Vagina (tissue), 2 donors: Measurements from ENCODE around the gene SART3. TPM values are rescaled to one million over a fixed set of nuclear protein-coding genes. Genes with fewer than 3 reads are reported as not detected.

Experiments used
- DNase-seq, 2 donors: peaks; one replicate each; pipeline ENCODE4 v3.0.0-alpha.2; 2017; ENCODE audit errors: extremely low spot score in 2 of 2
- H3K27ac ChIP-seq: fragments of 200-600 bp; sonication (generic); one replicate; pipeline ENCODE4 v1.5.1; 2019
- H3K27me3 ChIP-seq: fragments of 200-600 bp; sonication (generic); one replicate; pipeline ENCODE4 v1.5.1; 2019
- H3K36me3 ChIP-seq, 2 donors: fragments of 200-600 bp; sonication (generic); one replicate each; pipeline ENCODE4 v1.5.1; 2017 to 2019
- H3K4me1 ChIP-seq: fragments of 200-600 bp; sonication (generic); one replicate; pipeline ENCODE4 v1.5.1; 2019
- H3K4me3 ChIP-seq, 2 donors: fragments of 200-600 bp; sonication (generic); 1 replicate in 1 of 2; 2 replicates in 1 of 2; pipeline ENCODE4 v1.5.1; 2016 to 2019
- H3K9me3 ChIP-seq: fragments of 200-600 bp; sonication (generic); one replicate; pipeline ENCODE4 v1.5.1; 2019
- POLR2A ChIP-seq, 2 donors: fragments of 450-650 bp; IDR thresholded peaks; one replicate each; pipeline ENCODE4 v1.6.1; 2017; ENCODE audit warnings: antibody characterized with exemption in 2 of 2, mild to moderate bottlenecking in 2 of 2, moderate library complexity in 2 of 2
- POLR2AphosphoS5 ChIP-seq, 2 donors: sonication (generic); formaldehyde crosslinking; IDR thresholded peaks; one replicate each; pipeline ENCODE4 v1.9.0; 2017; ENCODE audit warnings: antibody characterized with exemption in 2 of 2, mild to moderate bottlenecking in 2 of 2, low read depth in 1 of 2; ENCODE audit not compliant: insufficient read depth in 1 of 2
- intact Hi-C: fragments of 100-400 bp; cut with DNase I; formaldehyde crosslinking; loops from one replicate; pipeline ENCODE4 v1.15.1; 2023
- total RNA-seq: library from RNA; depleted of rRNA; stranded (reverse); fragments of >200 nt; gene quantifications from one replicate; pipeline ENCODE4 v1.2.3, GENCODE V29; 2016
- TF ChIP-seq, protein P1 (sequence below), 3 experiments: fragments of 450-650 bp in 2 of 3; fragments of 200-600 bp in 1 of 3; sonication (generic) in 1 of 3; IDR thresholded peaks; one replicate each; pipeline ENCODE4 v1.5.1; 2017 to 2019; ENCODE audit warnings: antibody characterized with exemption in 3 of 3, mild to moderate bottlenecking in 2 of 3, moderate library complexity in 2 of 3

The SART3 gene
- total RNA-seq, 1 donor from 2014 or later: 44.2 TPM

DNA sequence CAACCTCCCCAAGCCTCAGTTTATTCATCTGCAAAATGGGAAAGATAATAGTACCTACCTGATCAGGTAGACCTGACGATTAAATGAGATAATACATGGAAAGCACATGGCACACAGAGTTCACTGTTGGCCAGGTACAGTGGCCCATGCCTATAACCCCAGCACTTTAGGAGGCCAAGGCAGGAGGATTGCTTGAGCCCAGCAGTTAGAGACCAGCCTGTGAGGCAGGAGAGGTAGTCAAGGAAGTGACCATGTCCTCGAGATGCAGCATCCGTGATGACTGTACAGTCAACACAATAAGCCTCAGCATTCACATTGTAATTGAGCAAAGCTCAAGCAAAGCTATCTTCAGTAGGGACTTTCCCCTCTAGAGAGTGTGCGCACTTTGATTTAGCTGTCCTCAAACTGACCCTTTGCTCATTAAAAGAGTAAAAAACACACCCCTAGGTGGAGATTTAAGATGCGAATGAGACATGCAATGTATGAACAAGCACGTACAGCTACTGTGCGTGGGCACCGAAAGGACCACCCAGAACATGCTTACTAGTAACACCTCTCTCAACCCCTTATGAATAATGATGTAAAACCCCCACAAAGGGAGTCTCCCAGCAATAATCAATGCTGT, 11.3 kb upstream of the SART3 start:
- intact Hi-C loops: no loop called here
- Histone ChIP-seq H3K4me1 (peaks cover 14% of the 10 kb centered on the region), H3K4me3 (no peak overlapping the region), H3K9me3 (no peaks in the 10 kb centered on the region), H3K27ac (no peak overlapping the region), H3K36me3 (peaks cover 0 to 28% of the 10 kb centered on the region in 2 donors), H3K27me3 (no peaks in the 10 kb centered on the region)
- peak in 1 of 2 donors; percentile 78 for DNase-seq
- TF ChIP-seq POLR2AphosphoS5 (IDR thresholded peaks at IDR 0.05; ENCODE audit: insufficient read depth in 1 of 2, low read depth in 1 of 2): no peak
- TF ChIP-seq, protein P1, sequence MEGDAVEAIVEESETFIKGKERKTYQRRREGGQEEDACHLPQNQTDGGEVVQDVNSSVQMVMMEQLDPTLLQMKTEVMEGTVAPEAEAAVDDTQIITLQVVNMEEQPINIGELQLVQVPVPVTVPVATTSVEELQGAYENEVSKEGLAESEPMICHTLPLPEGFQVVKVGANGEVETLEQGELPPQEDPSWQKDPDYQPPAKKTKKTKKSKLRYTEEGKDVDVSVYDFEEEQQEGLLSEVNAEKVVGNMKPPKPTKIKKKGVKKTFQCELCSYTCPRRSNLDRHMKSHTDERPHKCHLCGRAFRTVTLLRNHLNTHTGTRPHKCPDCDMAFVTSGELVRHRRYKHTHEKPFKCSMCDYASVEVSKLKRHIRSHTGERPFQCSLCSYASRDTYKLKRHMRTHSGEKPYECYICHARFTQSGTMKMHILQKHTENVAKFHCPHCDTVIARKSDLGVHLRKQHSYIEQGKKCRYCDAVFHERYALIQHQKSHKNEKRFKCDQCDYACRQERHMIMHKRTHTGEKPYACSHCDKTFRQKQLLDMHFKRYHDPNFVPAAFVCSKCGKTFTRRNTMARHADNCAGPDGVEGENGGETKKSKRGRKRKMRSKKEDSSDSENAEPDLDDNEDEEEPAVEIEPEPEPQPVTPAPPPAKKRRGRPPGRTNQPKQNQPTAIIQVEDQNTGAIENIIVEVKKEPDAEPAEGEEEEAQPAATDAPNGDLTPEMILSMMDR (IDR thresholded peaks at IDR 0.05): no peak
- TF ChIP-seq POLR2A (IDR thresholded peaks at IDR 0.05): no peak

DNA sequence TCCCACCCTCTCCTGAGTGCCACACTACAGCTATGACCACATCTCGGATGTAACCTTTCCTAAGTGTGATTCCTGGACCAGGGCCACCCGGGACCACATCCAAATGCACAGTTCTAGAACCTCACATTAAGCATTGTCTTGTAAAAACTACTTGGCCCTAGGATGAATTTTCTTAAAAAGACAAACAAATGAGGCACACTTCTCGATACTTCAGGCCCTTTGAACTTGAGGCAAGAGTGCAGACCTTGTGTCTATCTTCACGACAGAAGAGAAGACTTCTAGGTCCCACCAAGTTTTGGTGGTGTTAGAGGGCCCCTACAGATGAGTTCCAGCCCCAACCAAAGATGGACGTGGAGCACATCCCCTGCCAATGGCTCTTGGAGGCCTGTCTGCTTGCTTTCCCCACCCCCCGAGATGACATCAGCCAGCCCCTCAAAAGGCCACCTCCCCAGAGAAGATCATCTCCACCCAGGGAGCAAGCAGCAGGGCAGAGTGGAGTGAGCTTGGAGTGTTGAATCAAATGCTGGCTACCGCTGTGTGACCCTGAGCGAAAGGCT, 10.7 kb upstream of the SART3 start:
- Histone ChIP-seq H3K9me3 (no peaks in the 10 kb centered on the region), H3K4me3 (no peak overlapping the region), H3K27me3 (no peaks in the 10 kb centered on the region), H3K27ac (no peak overlapping the region), H3K4me1 (peaks cover 14% of the 10 kb centered on the region), H3K36me3 (peaks cover 0 to 34% of the 10 kb centered on the region in 2 donors)
- intact Hi-C loops: no loop called here
- peak in 1 of 2 donors; percentile 69 for DNase-seq
- TF ChIP-seq POLR2A (IDR thresholded peaks at IDR 0.05): no peak
- no peak for TF ChIP-seq POLR2AphosphoS5 (IDR thresholded peaks at IDR 0.05; ENCODE audit: insufficient read depth in 1 of 2, low read depth in 1 of 2)
- TF ChIP-seq, protein P1 (IDR thresholded peaks at IDR 0.05): no peak

DNA sequence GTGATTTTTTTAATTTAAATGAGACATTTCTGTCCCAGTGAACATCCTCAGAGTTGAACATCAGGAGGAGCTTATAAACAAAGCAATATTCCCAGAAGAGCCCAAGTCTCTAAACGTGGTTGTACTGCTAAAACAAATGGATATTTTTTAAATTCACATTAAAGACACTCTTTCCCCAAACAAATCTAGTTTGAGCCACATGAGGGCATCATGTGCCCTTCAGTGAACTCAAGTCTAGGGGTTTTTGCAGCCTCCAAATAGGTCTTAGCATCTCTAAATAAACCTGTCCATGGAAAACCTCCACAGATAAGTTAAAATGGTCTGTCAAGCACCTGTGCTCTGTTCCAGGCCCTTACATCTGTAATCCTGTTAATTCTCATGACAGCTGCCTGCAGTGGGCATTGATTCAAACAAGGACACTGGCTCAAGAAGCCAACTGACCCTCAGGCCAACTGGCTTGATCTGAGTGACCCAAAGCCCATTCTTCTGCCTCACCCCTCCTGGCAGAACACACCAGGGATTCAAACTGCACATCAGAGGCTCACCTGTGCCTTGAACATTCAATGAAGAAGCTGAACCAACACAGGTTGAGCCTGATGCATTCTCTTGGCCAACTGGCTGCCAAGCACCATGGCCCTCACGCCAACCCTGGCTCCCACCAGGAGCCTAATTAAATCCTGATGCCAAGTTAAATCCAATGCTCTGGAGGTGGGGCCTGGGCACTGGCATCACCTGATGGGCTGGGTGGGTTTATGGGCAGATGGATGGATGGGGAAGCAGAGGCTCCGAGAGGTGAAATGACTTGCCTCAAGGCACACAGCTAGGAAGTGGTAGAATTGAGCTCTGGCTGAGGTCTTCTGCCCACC, 10.0 kb upstream of the SART3 start:
- Histone ChIP-seq H3K36me3 (peaks cover 0 to 39% of the 10 kb centered on the region in 2 donors), H3K27ac (no peak overlapping the region), H3K4me1 (peaks cover 16% of the 10 kb centered on the region), H3K9me3 (no peaks in the 10 kb centered on the region), H3K27me3 (no peaks in the 10 kb centered on the region), H3K4me3 (no peak overlapping the region)
- intact Hi-C loops: no loop called here
- TF ChIP-seq, protein P1 (IDR thresholded peaks at IDR 0.05): peak; percentile 7 to 36 (median 26)
- no peak for TF ChIP-seq POLR2A (IDR thresholded peaks at IDR 0.05)
- DNase-seq: peak in 1 of 2 donors; percentile 77

DNA sequence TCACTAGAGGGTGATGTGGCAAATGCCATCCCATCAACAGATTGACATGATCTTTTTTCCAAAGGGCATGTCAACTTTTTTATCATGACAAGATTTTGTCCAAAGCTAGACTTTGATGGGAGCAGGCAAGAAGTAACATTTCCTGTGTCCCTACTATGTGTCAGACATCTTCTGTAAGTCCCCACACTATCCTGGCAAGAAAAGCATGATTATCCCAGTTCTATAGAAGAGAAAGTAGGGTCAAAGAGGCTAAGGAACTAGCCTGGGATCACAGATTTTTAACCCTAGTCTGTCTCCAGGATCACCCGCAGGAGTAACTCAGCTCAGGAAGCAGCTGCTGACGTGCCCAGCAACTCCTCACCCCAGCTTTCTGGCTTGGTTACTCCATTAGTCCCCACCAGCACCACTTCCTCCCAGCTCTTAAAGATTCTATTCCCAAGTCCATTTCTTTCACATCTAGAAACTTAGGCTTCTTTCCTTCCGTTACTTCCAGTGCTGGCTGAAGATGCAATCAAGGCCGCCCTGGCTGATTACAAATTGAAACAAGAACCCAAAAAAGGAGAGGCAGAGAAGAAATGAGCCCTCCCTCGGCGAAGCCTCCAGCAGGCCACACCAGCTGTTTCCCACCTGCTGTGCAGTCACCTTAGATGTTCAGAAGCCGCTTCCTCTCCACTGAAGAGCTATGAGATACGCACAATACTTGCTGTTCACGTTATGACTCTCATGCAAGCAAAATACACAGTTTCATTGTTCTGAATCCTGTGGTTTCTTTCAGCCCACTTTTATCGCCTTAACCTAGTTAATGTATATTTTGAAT, 7.6 kb upstream of the SART3 start:
- Histone ChIP-seq H3K36me3 (peaks cover 0 to 57% of the 10 kb centered on the region in 2 donors), H3K4me3 (no peak overlapping the region), H3K27me3 (no peaks in the 10 kb centered on the region), H3K9me3 (no peaks in the 10 kb centered on the region), H3K4me1 (peaks cover 39% of the 10 kb centered on the region), H3K27ac (no peak overlapping the region)
- intact Hi-C loops: loop anchor here (10.0 kb wide), 1 partner anchor 286 kb away; the partner anchor contains the start of gene SSH1
- no peak for DNase-seq
- TF ChIP-seq POLR2AphosphoS5 (IDR thresholded peaks at IDR 0.05; ENCODE audit: insufficient read depth in 1 of 2, low read depth in 1 of 2): no peak
- TF ChIP-seq, protein P1 (IDR thresholded peaks at IDR 0.05): no peak
- TF ChIP-seq POLR2A (IDR thresholded peaks at IDR 0.05): no peak
